ENCODE results near the gene WDR17. TPM values are rescaled to one million over a fixed set of nuclear protein-coding genes. Genes with fewer than 3 reads are reported as not detected.

Gene WDR17
- total RNA-seq, 1 donor from 2014 or later = 0.32 TPM

- ATAC-seq (ENCODE audit: poor library complexity) = no peak
- DNase-seq = no peak
- intact Hi-C loops (cut with DNase I) = no loop called here
Observed at GRCh38 chr4:176223561-176223960, 157.9 kb downstream of the WDR17 start.

- no peak for ATAC-seq (ENCODE audit: poor library complexity)
- intact Hi-C loops (cut with DNase I) = no loop called here
- no peak for DNase-seq
Observed at GRCh38 chr4:176226736-176227135, 161.1 kb downstream of the WDR17 start.

DNA sequence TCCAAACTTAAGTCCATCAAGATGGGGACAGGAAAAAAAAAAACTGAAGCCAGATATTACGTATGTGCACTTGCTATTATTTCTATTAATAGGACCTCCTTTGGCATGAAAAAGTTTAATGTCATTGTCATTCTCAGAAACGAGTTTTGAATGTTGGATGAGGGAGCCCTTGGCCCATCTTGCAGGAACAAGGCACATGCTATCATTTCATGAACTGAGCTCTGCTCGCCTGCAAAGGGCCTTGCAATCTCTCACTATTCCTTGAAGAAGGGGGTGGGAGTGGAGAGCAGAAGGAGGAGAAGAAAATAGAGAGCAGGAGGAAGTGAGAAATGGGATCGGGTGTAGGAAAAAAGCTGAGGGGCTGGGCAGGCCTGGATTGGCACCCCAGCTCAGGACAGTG, 164.0 kb downstream of the WDR17 start:
- DNase-seq = no peak
- peak; percentile 12 for ATAC-seq (ENCODE audit: poor library complexity)
- intact Hi-C loops (cut with DNase I) = no loop called here

Other genes starting within 250 kb of the WDR17 start
- 0.32 TPM for gene SPATA4, start 129.7 kb downstream of the WDR17 start, total RNA-seq
- 2.8 TPM for gene ASB5, start 203.4 kb downstream of the WDR17 start, total RNA-seq

Measured in Right ventricle myocardium superior (tissue), 1 donor.